HuH-7.5 (cell line): Measurements from ENCODE around the gene DHH.
A peak's percentile ranks its signal among the peaks of the same experiment; 100 is the strongest.
"Not testable (repeated sequence)": the region's sequence is repeated elsewhere in the genome, so short reads cannot be mapped to it uniquely, and the experiment has no call there.

Source experiments
- DNase-seq: peaks from one replicate; pipeline ENCODE4 v3.0.0; 2011; ENCODE audit warnings: low spot score

DHH gene

DNA sequence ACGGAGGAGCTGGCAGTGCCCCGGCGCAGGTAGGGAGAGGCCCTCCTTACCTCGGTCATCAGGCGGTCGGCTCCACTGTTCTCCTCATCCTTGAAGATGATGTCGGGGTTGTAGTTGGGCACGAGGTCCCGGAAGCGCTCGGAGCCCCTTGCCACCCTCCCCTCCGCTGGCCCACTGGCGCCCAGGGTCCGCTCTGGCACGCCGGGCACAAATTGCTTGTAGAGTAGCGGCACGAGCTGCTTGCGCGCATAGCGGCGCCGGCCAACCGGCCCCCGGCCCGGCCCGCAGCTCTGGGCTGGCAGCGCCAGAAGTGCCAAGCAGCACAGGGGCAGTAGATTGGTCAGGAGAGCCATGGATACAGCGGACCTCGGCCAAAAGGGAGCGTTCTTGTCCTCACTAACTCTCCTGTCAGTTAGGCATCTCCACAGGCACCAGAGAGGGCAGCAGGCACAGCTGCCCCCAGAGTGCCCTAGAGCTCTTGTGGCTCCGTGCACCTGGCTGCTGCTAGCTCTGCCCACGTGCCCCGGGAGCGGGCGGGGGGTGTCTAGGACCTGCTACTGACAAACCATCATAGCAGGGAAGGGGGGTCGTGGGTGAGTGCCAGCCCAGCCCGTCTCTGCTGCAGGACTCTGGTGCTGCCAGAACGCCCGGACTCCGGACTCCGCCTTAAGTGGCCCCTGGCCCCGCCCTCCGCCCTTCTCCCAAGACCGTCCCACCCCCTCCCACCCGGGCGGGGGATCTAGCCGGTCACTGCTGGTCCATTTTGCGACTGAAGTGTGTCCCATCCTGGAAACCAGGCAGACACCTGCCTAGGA is at the start of gene DHH:
Gene DHH (minus strand): TSS at position 642 of the 815 bp plus-strand sequence. CDS start 289 bp downstream, at position 353.
- DNase-seq, result no peak

DNA sequence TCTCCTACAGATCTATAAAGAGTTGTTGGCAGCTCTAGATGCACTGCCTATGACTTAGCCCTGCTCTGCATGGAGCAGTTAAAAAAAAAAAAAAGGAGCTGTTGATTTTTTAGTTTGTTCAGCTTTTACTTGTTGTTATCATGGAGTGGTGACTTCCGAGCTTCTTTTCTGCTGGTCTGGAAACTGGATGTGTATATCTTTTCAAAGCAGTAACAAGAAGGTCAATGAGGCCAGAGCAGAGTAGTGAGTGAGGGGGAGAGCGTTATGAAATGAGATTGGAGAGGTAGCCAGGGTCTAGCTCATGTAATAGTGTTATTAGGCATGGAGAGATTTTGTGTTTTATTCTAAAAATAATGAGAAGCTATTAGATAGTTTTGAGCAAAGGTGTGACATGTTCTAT is 49.8 kb upstream of the DHH start:
- DNase-seq, result no peak

DNA sequence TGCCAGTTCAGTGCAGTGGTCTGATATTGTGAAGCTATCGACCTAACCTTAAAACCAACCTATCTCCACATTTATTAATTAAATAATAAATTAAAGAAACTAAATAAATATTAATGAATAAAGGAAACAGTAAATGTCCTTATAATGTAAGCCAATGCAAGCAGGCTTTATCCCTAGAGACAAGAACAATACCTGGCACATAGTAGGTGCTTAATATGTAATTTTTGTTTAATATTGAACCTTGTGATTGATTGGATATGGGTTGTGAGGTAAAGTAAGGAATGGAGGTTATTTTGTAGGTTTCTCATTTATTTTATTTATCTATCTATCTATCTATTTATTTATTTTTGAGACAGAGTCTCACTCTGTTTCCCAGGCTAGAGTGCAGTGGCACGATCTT is 44.4 kb upstream of the DHH start:
- DNase-seq, result no peak

DNA sequence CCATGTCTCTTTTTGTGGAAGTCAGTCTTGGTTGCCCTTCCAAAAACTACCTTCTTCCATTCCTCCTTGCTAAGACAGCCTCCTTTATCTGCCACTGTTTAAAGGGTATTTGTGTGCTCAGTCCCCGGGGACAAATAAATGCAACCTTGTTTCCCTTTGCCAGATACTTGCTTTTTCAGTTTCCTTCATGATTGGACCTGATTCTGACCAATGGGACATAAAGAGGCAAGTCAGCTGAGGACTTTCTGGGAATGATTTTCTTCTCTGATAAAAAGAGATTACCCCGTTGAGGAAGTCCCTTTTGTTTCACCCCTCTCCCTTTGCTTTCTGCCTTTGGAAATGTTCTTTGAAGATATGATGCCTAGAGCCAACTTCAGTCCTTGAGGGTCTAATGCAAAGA is 44.0 kb upstream of the DHH start:
- DNase-seq, result no peak

DNA sequence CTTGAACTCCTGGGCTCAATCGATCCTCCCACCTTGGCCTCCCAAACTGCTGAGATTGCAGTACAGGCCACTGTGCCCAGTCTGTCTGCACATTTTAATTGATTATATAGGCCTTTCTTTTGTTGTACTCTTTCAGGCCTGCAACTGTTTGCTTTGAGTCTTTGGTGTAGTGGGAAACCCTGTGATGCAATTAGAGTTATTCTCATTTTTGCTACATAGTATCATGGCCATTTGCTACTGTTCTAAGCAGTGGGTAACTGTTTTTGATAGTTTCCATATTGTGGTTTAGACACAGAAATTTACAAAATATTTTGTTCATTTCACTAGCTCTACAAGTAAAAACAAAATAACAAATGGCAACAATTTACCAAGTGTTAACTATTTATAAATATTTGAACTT is 42.9 kb upstream of the DHH start:
- DNase-seq, result no peak

DNA sequence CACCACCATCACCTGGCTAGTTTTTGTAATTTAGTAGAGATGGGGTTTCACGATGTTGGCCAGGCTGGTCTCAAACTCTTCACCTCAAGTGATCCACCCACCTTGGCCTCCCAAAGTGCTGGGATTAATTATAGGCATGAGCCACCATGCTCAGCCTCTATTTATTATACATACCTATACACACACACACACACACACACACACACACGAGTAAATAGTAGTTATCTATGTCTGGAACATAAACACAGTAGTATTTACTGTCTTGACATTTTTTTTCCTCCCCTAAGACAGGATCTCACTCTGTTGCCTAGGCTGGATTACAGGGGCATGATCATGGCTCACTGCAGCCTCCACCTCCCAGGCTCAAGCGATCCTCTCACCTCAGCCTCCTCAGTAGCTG is 42.4 kb upstream of the DHH start:
- DNase-seq, result not testable (repeated sequence)

DNA sequence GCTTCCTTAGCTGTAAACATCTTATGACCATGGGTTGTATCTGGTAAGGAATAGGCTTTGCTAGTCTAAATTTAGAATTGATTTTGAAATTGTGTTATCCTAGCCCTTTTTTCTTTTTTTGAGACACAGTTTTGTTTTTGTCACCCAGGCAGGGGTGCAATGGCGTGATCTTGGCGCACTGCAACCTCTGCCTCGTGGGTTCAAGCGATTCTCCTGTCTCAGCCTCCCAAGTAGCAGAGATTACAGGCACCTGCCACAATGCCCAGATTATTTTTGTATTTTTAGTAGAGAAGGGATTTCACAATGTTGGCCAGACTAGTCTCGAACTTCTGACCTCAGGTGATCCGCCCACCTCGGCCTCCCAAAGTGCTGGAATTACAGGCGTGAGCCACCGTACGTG is 39.0 kb upstream of the DHH start:
- no peak for DNase-seq

DNA sequence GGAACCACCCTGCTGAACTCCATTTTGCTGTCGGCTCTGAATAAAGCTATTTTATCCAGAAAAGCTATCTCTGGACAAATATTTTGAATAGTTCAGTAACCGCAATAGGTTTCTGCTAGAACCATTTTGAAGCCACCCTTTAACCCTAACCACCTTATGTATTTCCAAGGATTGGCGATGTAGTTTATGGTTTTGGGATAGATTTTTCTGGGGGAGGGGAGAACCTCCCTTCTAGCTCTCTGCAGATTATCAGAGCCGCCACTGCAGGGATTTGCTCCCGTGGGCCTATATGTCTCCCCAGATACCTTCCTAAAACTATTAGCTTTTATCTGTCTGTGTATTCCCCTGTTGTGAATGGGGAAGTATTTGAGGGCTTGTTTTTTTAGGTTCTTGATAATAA is 38.4 kb upstream of the DHH start:
- DNase-seq, result no peak

DNA sequence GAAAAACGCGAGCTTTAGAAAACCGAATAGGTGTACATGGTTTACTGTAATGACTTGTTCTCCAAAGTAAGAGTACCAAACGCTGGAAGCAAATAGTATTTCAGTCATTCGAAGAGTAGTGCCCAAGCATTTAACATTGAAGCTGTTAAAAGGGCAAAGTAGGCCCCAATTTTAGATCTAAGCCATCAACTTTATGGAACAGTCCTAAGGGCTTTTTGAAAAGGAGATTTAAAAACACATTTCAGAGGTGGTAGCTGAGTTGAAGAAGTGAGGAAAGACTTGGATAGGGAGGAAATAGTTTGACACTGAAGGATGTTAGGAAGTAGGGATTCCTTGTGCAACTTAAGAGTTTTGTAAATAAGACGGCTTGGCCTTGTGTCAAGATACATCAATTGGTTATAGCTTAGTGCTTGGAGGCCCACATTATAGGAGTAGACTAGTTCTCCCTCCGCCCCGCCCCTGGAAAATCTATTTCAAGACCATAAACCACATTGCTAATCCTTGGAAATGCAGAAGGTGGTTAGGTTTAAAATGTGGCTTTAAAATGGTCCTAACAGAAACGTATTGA is 37.4 kb upstream of the DHH start:
- no peak for DNase-seq

DNA sequence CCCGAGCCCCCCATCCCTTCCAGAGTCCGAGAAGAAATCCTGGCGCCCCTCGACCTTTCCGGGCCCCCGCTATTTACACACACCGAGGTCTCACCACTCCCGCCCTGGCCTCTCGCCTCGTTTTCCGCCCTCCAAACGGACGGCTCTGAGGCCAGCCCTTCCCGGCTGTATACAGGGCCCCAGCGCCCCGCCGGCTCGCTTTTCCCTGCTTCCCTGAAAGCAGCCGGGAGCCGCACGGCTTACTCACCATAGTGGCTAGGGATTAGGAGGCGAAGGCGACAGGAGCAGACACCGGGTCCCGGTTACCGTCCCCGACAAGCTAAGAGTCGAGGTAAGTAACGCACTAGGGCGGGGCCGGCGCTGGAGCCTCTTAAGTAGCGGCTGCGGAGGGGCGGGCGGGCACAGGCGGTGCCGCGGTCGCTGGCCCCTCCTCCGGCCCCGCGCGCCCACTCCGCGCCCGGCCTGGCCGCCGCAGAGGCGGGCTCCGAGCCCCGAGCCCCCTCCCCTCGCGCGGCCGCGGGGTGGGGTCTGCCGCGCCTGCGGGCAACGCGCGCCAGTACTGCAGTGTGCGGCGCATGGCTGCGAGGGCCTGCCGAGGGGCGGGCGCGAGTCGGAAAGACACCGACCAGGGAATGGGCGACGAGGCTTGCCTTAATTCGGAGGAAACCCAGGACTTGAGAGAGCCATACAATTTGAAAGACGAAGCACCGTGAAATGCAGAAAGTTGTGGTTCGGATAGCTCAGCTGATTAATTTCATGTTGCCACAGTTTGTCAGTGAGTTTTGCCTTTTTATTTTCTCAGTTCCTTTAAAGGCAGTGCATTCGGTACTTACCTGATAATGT is 36.7 kb upstream of the DHH start, which contains the start of gene TUBA1B:
Gene TUBA1B (minus strand): TSS at position 345 of the 843 bp plus-strand sequence. CDS start 95 bp downstream, at position 250.
- peak; percentile 79 for DNase-seq

DNA sequence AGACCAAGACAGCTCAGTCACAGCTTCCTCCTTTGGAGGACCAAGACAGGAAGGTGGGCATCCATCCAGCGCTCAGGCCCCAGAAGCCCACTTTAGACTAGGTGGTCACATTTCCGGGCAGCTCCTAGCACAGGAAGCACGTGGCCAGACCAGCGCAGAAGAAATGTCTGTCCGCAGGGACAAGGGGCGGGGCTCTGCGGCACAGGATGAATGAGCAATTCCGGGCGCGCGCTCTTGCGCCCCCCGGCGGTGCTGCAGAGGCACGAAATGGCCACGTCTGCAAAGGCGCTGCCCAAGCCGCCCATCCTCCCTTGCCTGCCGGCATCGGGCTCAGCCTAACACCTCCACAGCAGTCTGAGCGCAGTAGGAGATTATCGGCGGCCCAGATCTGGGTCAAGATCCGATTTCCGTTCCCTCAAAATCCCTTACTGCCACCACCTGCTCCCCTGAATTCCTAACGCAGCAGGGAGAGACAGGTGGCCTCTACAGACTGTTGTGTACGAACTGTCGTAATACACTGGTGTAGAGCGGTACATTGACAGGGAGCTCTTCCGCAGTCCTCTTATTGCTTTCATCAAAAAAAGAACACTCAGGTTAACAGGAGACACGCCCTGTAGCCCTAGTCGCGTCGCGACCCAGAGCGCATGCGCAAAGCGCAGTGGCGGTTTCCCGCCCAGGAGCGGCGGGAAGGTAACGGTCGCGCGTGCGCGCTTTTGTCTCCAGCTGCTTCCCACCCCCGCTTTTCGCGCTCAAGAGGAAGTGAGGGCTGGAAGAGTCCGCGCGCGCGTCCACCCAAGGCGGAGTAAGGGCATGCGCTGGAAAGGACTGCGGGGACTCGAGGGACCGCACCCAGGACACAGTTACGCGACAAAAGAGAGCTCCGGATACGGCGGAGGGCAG is 35.8 kb upstream of the DHH start:
- peak; percentile 82 for DNase-seq

DNA sequence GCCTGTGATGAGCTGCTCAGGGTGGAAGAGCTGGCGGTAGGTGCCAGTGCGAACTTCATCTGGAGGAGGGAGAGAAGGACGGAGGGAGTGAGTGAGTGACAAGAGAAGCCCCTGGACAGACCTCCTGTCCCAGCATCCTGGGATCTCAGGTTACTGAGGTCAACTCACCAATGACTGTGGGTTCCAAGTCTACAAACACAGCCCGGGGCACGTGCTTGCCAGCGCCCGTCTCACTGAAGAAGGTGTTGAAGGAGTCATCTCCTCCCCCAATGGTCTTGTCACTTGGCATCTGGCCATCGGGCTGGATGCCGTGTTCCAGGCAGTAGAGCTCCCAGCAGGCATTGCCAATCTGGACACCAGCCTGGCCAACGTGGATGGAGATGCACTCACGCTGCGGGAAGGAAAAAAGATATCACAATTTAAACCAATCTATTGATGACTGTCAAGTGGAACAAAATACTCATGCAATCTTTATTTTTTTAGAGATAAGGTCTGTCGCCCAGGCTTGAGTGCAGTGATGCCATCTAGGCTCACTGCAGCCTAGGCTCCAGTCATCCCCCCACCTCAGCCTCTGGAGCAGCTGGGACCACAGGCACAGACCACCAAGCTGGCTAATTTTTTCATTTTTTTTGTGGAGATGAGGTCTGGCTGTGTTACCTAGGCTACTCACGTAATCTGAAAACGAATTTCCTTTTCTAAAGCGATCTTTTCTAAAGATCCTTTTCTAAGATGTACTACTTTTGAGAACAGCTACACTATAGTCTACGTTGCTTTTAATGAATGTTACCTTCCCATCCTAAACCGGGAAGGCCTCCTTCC is 34.9 kb upstream of the DHH start:
- DNase-seq, result no peak

DNA sequence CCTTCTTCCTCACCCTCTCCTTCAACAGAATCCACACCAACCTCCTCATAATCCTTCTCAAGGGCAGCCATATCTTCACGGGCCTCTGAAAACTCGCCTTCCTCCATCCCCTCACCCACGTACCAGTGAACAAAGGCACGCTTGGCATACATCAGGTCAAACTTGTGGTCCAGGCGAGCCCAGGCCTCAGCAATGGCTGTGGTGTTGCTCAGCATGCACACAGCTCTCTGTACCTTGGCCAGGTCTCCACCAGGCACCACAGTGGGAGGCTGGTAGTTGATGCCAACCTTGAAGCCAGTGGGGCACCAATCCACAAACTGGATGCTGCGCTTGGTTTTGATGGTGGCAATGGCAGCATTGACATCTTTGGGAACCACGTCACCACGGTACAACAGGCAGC is 33.4 kb upstream of the DHH start:
- not testable (repeated sequence) for DNase-seq

DNA sequence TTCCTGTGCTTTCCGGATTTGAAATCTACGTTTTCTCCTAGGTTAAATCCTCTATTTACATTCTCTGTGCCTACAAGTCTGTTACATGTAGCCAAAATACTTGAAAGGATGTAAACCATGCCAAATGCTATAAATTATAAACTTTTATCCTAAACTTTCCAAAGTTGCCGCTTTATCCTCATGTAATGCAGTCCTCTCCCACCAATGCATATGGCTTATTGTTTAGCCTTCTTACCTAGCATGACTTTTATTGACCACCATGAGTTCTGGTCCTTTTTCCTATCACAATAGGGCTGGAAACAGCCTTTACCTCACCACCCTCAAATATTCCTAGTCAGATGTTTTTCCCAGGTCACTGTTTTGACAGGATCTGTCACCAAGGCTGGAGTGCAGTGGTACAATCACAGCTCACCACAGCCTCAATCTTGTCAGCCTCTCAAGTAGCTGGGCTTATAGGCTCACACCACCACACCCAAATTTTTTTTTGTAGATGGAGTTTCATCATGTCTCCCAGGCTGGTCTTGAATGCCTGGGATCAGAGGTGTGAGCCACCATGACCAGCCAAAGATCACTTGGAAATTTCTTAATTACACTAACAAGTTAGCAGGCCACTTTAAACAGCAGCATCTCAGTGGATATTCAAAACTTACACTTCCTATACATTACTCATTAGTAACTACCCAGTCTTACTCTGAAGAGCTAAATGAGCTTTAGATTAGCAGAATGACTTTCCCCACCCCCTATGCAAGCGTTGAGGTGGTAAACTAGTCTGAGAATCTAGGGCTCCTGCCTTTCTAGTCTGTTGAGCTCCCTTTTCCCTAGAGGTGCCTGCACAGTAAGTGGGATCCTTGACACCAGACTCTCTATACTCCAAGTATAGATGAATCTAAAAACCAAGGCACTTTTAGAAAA is 32.5 kb upstream of the DHH start:
- DNase-seq, result no peak

DNA sequence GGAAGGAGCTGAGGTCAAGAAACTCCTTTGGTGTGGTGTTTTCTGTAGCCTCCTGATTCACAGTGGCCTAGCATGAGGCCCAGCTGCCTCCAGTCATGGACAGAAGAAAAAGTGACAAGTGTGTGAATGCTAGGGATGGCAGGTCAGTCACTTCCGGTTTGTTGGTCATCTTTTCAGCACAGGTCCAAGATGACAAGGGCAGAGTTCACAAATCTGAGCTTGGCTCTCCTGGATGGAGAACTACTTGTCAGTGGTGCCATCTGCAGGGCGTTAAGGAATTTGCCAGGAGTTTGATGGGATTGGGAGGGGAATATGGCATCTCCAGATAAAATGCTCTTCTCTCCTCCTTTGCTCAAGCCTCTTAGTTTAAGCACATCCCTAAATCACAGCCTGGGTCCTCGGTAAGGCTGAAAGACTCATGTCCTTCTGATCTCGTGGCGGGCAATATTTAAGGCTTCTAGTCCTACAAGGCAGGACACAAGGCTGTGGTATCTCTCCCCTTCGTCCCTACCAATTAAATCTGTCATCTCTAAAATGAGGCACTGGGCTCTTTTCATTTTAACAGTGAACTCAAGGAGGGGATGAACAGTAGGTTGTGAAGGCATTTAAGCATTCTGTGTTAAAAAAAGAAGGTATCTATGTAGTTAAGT is 26.6 kb upstream of the DHH start:
- DNase-seq, result peak; percentile 55

DNA sequence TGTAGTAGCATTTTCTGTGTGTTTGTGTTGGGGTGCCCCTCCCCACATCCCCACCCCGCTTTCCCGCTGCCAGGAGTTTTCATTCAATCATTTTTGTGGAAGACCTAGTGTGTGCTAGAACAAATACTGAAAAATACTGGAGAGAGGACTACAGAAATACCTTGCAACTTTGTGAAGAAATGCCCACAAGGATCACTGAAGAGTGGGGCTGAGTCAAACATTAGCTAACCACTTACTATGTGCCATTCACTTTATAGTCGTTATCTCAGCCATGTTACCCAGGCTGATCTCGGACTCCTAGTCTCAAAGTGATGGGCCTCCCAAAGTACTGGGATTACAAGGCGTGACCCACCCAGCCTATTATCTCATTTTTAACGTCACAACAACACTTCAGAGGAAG is 16.6 kb upstream of the DHH start:
- DNase-seq, result no peak

DNA sequence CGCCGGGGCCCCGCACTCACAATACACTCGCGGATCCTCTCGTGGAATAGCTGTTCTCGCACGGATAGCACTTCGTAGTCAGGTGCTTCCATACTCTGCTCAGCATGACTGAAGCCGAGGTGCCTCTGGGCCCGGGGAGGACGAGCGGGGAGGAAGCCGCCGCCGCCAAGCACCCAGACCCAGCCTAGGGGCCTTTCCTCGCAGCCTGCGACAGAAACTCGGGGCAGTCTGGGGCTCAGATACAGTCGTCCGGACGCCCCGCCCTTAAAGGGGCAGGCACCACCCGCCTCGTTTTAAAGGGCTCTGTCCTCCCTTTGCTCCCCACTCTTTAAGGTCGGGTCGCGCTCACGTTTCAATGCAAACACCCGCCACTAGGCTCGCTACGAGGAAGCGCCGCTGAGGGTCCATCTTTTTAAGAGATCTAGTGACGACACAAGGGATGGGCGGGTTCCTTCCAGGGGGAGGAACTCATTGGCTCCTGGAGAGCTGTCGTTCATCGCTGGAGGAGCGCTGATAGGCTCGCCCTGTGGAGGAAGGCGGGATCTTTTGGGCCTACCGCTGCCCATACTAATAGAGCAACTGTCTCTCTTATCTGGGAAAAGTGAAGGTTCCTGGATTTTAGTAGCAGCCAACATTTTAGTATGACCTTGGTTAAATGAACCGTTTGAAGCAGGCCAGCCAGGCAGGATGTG is 16.0 kb upstream of the DHH start, which contains the start of gene LMBR1L:
Gene LMBR1L (minus strand): TSS at position 384 of the 692 bp plus-strand sequence. CDS start 292 bp downstream, at position 92.
- DNase-seq, result peak; percentile 98

DNA sequence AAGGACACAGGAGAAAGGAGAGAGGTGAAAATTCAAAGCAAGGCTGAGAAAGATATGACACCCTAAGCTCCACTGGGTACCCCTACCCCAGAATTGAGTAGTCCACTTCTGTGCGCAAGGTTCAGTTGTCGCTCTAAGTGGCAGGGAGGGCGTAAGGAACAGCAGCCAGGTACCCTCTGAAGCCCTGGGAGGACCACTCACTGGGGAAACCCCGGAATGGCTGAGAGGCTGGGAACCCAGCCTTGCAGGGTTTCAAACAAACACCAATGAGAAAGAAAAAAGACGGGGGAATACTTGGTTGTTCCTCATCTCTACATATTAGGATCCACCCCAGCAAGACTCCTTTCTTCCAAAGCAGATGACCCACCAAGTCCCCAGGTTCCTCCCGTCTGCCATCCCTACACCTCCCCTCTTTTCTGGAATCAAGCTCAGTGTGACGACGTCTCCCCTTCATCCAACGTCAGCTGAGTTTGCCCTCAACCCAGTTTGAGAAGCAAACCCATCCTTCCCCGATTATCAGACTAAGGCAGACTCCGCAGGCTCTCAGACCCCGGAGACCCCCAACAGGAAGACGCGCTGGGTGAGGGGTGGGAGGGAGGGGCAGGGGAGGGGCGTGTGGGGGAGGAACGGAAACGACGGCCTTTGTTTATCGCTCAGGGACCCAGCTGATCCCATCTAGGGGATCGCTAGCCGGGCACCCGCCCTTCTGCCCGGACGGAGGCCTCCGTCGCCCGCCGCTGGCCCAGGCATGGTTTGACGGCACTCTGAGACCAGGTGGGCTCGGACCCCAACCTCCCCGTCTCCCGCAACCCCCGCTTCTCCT is 15.3 kb upstream of the DHH start:
- no peak for DNase-seq
